EL (cell line): Measurements from ENCODE around the gene DFFB.

ENCODE experiments used
- DNase-seq: peaks from one replicate; pipeline ENCODE4 v3.0.0-alpha.2; 2016

Gene DFFB

GRCh38 chr1:3931007-3931912 is 74.0 kb downstream of the DFFB start:
- no peak for DNase-seq

GRCh38 chr1:3932156-3932919 is 75.1 kb downstream of the DFFB start:
- no peak for DNase-seq
